D341Med (cell line): Measurements from ENCODE around the gene AP5S1.

Source experiments
- DNase-seq: peaks from one replicate; pipeline ENCODE4 v3.0.0; 2012; ENCODE audit warnings: low spot score

The AP5S1 gene

DNA sequence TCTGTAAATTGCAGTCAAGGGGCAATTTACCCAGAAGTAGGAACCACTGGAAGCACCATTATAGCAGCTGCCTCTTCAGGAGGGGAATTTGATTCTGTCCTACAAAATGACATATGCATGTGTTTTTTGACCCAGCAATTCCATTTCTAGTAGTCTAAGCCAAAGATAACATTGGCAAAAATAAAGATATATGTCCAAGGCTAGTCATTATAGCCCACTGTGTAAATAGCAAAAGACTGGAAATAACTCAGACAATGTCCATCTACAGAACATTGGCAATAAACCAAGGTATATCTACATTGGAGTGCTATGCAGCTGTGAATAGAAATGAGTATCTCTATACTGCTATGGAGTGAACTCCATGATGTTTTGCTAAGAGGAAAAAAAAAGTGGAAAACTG is 56.3 kb downstream of the AP5S1 start:
- no peak for DNase-seq
